ENCODE results near the gene DPF3. TPM values are rescaled to one million over a fixed set of nuclear protein-coding genes. Genes with fewer than 3 reads are reported as not detected.
A peak's percentile ranks its signal among the peaks of the same experiment; 100 is the strongest.

DPF3 gene
- total and polyA plus RNA-seq, 9 of the 15 experiments (the other 6 are each of a cell fraction or from before 2014, with no cell fraction given): 0.21 to 4.9 (median 1.2) TPM

GRCh38 chr14:72742118-72742837 is 151.6 kb downstream of the DPF3 start (continued):
- TF ChIP-seq CTCF (IDR thresholded peaks at IDR 0.05 in 2 of 3, conservative IDR thresholded peaks at IDR 0.05 in 1 of 3; ENCODE audit: insufficient read depth in 2 of 3, low read depth in 1 of 3, low read length in 3 of 3): no peak
- TF ChIP-seq MITF (IDR thresholded peaks at IDR 0.05): 0 out of 2 replicates have a peak, but pooled peaks have one; percentile 17
- no peak for TF ChIP-seq ELK1 (CRISPR knock-in tag; IDR thresholded peaks at IDR 0.05)
- no peak for TF ChIP-seq GABPB2 (CRISPR knock-in tag; conservative IDR thresholded peaks at IDR 0.05)
- no peak for TF ChIP-seq ARID3B (CRISPR knock-in tag; IDR thresholded peaks at IDR 0.05; ENCODE audit: borderline replicate concordance)
- TF ChIP-seq ATF2 (CRISPR knock-in tag; IDR thresholded peaks at IDR 0.05): no peak
- TF ChIP-seq ZNF408 (CRISPR knock-in tag; IDR thresholded peaks at IDR 0.05; ENCODE audit: low read depth): no peak
- TF ChIP-seq BRD9 (IDR thresholded peaks at IDR 0.05; ENCODE audit: low read depth, partially characterized antibody): no peak
- TF ChIP-seq HOMEZ (CRISPR knock-in tag; IDR thresholded peaks at IDR 0.05): no peak
- TF ChIP-seq CTCFL (IDR thresholded peaks at IDR 0.05; ENCODE audit: borderline replicate concordance, insufficient read depth, low read depth, low read length, poor library complexity, severe bottlenecking): no peak
- TF ChIP-seq SMAD2 (IDR thresholded peaks at IDR 0.05; ENCODE audit: low read depth, low read length): no peak
- TF ChIP-seq ZKSCAN1 (IDR thresholded peaks at IDR 0.05; ENCODE audit: low read depth, low read length): no peak
- TF ChIP-seq PHB (CRISPR knock-in tag; IDR thresholded peaks at IDR 0.05): no peak
- TF ChIP-seq NR2C1 (IDR thresholded peaks at IDR 0.05): no peak
- TF ChIP-seq NR2C1 (tag; IDR thresholded peaks at IDR 0.05): no peak

Measured in K562 (cell line).